Measurements from ENCODE around the gene PLCG2. TPM values are rescaled to one million over a fixed set of nuclear protein-coding genes. Genes with fewer than 3 reads are reported as not detected.

Gene PLCG2
- polyA plus RNA-seq, 2 of the 4 experiments (the other 2 are of a cell fraction), result 2.8 to 6.0 TPM

DNA sequence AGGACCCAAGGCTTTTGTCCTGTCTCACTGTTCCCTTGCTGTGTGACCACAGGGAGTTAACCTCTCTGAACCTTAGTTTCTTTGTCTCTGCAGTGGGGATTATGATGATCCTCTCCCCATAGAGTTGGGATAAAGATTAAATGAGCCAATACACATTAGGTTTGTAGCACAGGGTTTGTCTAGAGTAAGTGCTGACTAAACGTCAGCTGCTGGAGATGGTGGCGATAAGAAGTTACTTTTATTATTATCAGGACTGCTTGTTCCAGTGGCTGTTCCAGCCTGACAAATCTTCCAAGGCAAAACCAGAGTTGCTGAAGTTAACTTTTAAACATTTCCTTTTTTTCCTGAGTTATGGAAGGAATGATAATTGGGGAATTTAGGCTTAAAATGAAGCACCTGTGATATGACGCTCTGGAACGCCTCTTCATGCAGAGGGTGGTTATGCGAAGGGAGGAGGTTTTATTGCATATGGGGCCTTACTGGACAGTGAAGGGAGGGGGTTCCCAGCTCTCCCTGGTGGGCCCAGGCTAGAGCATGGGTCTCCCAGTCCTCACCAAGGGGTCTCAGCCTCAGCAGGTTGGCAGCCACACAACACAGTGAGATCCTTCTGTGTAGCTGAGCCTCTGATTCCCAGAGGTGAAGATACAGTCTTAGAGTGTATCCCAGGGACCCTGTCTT lies 35.8 kb downstream of the PLCG2 start:
- Histone ChIP-seq H3K27ac (no peak overlapping the region), H3K4me2 (no peak overlapping the region), H3K9me3 (no peaks in the 10 kb centered on the region), H3K4me1 (no peaks in the 10 kb centered on the region), H3K4me3 (no peak overlapping the region)
- FAIRE-seq, result no peak
- DNase-seq (ENCODE audit: low read depth in 1 of 2, low spot score in 1 of 2), result no peak
- POLR2A ChIA-PET, result no interaction called here
- peak in 1 of 2 experiments; percentile 47; a peak in 3 of 6 replicates for ATAC-seq
- CTCF ChIA-PET, result no interaction called here
- TF ChIP-seq ZC3H11A (IDR thresholded peaks at IDR 0.05) (no peak), RNF2 (IDR thresholded peaks at IDR 0.05; ENCODE audit: borderline replicate concordance, low read depth) (no peak), PHF8 (IDR thresholded peaks at IDR 0.05; ENCODE audit: borderline replicate concordance, low read depth) (no peak), SREBF2 (IDR thresholded peaks at IDR 0.05) (no peak), ESRRA (IDR thresholded peaks at IDR 0.05; ENCODE audit: borderline replicate concordance, low read length) (no peak), CHD4 (IDR thresholded peaks at IDR 0.05; ENCODE audit: borderline replicate concordance) (no peak)
- TF ChIP-seq, protein P1, sequence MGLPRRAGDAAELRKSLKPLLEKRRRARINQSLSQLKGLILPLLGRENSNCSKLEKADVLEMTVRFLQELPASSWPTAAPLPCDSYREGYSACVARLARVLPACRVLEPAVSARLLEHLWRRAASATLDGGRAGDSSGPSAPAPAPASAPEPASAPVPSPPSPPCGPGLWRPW (IDR thresholded peaks at IDR 0.05), result no peak
- WGBS (ENCODE audit: missing lambda C conversion rate), result 69% methylated on average over 5 of the region's 5 CpGs

DNA sequence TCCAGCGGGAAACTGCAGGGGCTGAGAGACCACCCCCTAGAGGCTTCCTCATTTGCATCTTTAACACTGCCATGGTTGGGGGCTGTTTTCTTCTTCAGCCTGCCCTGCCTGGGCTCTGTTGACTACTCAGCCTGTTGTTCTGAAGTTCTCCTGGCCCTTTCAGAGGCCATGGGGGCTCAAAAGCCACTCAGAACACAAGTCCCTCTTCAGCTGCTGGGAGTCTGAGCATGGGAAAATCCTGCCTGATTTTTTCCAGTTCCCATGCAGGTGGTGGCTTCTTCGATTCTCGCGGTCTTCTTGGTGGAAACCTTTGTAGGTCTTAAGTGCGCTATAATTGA lies 36.3 kb downstream of the PLCG2 start:
- TF ChIP-seq CHD2 (IDR thresholded peaks at IDR 0.05; ENCODE audit: low read length, partially characterized antibody) (no peak), CBX8 (IDR thresholded peaks at IDR 0.05) (no peak), RAD21 (conservative IDR thresholded peaks at IDR 0.05 in 1 of 2, IDR thresholded peaks at IDR 0.05 in 1 of 2) (no peak), KDM1A (IDR thresholded peaks at IDR 0.05; ENCODE audit: low read depth) (no peak), NFE2L2 (conservative IDR thresholded peaks at IDR 0.05; ENCODE audit: low read length) (no peak), PHF8 (IDR thresholded peaks at IDR 0.05; ENCODE audit: borderline replicate concordance, low read depth) (no peak), HOXB13 (CRISPR knock-in tag; IDR thresholded peaks at IDR 0.05; ENCODE audit: low read depth) (no peak), MAFK (IDR thresholded peaks at IDR 0.05; ENCODE audit: partially characterized antibody) (no peak), JUNB (IDR thresholded peaks at IDR 0.05) (no peak)
- TF ChIP-seq, protein P2, sequence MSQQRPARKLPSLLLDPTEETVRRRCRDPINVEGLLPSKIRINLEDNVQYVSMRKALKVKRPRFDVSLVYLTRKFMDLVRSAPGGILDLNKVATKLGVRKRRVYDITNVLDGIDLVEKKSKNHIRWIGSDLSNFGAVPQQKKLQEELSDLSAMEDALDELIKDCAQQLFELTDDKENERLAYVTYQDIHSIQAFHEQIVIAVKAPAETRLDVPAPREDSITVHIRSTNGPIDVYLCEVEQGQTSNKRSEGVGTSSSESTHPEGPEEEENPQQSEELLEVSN (IDR thresholded peaks at IDR 0.05; ENCODE audit: borderline replicate concordance, low read depth), result no peak
- FAIRE-seq (no peak), ATAC-seq (no peak), DNase-seq (ENCODE audit: low read depth in 1 of 2, low spot score in 1 of 2) (no peak)
- Histone ChIP-seq H3K9me3 (no peaks in the 10 kb centered on the region), H3K4me1 (no peaks in the 10 kb centered on the region), H3K4me2 (no peak overlapping the region), H3K27ac (no peak overlapping the region), H3K4me3 (no peak overlapping the region)
- ChIA-PET POLR2A (no interaction called here), CTCF (no interaction called here)
- 72% methylated on average over 5 of the region's 5 CpGs for WGBS (ENCODE audit: missing lambda C conversion rate)

DNA sequence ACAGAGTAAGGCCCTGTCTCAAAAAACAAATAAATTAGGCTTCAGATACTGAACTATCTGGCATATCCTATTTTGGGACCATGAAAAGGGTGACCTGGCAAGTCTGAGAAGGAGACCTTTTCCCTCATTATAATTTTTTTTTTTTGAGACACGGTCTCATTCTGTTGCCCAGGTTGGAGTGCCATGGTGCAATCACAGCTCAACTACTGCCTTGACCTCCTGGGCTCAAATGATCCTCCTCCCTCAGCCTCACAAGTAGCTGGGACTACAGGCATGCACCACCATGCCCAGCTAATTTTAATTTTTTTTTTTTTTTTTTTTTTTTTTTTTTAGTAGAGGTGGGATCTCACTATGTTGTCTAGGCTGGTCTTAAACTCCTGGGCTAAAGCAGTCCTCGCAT lies 37.3 kb downstream of the PLCG2 start:
- Histone ChIP-seq H3K27ac (no peak overlapping the region), H3K4me2 (no peak overlapping the region), H3K4me1 (no peaks in the 10 kb centered on the region), H3K4me3 (no peak overlapping the region), H3K9me3 (no peaks in the 10 kb centered on the region)
- ChIA-PET CTCF (interaction anchor here (0.6 kb wide), 1 partner anchor 468 kb away, joined by 3 read pairs; no protein-coding TSS in a partner anchor), POLR2A (no interaction called here)
- FAIRE-seq (no peak), ATAC-seq (no peak), DNase-seq (ENCODE audit: low read depth in 1 of 2, low spot score in 1 of 2) (no peak)
- 76% methylated on average over 2 of the region's 2 CpGs for WGBS (ENCODE audit: missing lambda C conversion rate)
- TF ChIP-seq ESRRA (IDR thresholded peaks at IDR 0.05; ENCODE audit: borderline replicate concordance, low read length), result no peak
- TF ChIP-seq KDM1A (IDR thresholded peaks at IDR 0.05; ENCODE audit: low read depth), result no peak
- TF ChIP-seq, protein P3, sequence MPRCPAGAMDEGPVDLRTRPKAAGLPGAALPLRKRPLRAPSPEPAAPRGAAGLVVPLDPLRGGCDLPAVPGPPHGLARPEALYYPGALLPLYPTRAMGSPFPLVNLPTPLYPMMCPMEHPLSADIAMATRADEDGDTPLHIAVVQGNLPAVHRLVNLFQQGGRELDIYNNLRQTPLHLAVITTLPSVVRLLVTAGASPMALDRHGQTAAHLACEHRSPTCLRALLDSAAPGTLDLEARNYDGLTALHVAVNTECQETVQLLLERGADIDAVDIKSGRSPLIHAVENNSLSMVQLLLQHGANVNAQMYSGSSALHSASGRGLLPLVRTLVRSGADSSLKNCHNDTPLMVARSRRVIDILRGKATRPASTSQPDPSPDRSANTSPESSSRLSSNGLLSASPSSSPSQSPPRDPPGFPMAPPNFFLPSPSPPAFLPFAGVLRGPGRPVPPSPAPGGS (IDR thresholded peaks at IDR 0.05), result no peak
- no peak for TF ChIP-seq ZFP36 (IDR thresholded peaks at IDR 0.05; ENCODE audit: borderline replicate concordance, partially characterized antibody)
- TF ChIP-seq, protein P4, sequence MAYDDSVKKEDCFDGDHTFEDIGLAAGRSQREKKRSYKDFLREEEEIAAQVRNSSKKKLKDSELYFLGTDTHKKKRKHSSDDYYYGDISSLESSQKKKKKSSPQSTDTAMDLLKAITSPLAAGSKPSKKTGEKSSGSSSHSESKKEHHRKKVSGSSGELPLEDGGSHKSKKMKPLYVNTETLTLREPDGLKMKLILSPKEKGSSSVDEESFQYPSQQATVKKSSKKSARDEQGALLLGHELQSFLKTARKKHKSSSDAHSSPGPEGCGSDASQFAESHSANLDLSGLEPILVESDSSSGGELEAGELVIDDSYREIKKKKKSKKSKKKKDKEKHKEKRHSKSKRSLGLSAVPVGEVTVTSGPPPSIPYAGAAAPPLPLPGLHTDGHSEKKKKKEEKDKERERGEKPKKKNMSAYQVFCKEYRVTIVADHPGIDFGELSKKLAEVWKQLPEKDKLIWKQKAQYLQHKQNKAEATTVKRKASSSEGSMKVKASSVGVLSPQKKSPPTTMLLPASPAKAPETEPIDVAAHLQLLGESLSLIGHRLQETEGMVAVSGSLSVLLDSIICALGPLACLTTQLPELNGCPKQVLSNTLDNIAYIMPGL (CRISPR knock-in tag; IDR thresholded peaks at IDR 0.05; ENCODE audit: borderline replicate concordance), result no peak
- no peak for TF ChIP-seq TP53 (CRISPR knock-in tag; IDR thresholded peaks at IDR 0.05)
- TF ChIP-seq HEYL (CRISPR knock-in tag; IDR thresholded peaks at IDR 0.05), result no peak
- no peak for TF ChIP-seq CHD4 (IDR thresholded peaks at IDR 0.05; ENCODE audit: borderline replicate concordance)
- no peak for TF ChIP-seq NFE2L2 (conservative IDR thresholded peaks at IDR 0.05; ENCODE audit: low read length)
- no peak for TF ChIP-seq CBX8 (IDR thresholded peaks at IDR 0.05)
- no peak for TF ChIP-seq FOSL2 (IDR thresholded peaks at IDR 0.05)
- no peak for TF ChIP-seq FOSL2 (CRISPR knock-in tag; IDR thresholded peaks at IDR 0.05)
- TF ChIP-seq, protein P5, sequence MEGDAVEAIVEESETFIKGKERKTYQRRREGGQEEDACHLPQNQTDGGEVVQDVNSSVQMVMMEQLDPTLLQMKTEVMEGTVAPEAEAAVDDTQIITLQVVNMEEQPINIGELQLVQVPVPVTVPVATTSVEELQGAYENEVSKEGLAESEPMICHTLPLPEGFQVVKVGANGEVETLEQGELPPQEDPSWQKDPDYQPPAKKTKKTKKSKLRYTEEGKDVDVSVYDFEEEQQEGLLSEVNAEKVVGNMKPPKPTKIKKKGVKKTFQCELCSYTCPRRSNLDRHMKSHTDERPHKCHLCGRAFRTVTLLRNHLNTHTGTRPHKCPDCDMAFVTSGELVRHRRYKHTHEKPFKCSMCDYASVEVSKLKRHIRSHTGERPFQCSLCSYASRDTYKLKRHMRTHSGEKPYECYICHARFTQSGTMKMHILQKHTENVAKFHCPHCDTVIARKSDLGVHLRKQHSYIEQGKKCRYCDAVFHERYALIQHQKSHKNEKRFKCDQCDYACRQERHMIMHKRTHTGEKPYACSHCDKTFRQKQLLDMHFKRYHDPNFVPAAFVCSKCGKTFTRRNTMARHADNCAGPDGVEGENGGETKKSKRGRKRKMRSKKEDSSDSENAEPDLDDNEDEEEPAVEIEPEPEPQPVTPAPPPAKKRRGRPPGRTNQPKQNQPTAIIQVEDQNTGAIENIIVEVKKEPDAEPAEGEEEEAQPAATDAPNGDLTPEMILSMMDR (IDR thresholded peaks at IDR 0.05), result no peak
- TF ChIP-seq, protein P6, sequence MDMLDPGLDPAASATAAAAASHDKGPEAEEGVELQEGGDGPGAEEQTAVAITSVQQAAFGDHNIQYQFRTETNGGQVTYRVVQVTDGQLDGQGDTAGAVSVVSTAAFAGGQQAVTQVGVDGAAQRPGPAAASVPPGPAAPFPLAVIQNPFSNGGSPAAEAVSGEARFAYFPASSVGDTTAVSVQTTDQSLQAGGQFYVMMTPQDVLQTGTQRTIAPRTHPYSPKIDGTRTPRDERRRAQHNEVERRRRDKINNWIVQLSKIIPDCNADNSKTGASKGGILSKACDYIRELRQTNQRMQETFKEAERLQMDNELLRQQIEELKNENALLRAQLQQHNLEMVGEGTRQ (IDR thresholded peaks at IDR 0.05), result no peak
- TF ChIP-seq, protein P7, sequence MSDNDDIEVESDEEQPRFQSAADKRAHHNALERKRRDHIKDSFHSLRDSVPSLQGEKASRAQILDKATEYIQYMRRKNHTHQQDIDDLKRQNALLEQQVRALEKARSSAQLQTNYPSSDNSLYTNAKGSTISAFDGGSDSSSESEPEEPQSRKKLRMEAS (IDR thresholded peaks at IDR 0.05), result no peak
- no peak for TF ChIP-seq FOSB (CRISPR knock-in tag; IDR thresholded peaks at IDR 0.05)
- no peak for TF ChIP-seq NR3C1 (IDR thresholded peaks at IDR 0.05)
